Measurements from ENCODE around the gene AHCY. TPM values are rescaled to one million over a fixed set of nuclear protein-coding genes. Genes with fewer than 3 reads are reported as not detected.
"Not testable (repeated sequence)": the region's sequence is repeated elsewhere in the genome, so short reads cannot be mapped to it uniquely, and the experiment has no call there.

The AHCY gene
- total RNA-seq, 2 experiments from 2014 or later, result 205 to 211 TPM

DNA sequence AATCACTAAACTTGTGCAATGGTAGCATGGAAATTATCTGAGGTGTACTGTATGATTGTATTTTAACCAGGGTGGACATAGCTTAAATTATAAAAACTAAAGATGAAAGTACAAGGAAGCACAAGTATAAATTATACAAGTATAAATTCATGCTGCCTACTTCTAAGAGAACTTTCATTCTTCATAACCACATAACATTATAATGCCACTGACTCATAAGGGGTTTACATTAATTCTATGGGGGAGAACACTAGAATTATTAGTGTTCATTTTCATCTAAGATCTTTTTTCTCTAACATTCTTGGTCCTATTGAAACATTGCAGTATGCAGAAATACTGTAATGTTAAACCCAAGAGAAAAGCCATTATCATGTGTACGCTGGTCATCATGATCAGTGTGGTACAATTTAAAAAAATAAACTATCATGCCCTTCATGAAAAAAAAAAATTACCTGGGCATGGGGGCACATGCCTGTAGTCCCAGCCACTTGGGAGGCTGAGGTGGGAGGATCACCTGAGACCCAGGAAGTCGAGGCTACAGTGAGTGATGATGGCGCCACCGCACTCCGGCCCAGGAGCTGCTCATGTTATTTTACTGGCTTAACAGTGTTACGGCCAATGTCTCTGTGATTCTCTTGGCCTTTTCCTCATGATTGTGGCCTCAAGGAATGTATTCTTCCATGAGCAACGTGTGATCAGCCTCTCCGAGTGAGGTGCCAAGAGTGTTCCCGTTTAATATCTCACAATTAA lies 25.9 kb upstream of the AHCY start:
- CTCF ChIA-PET, result no interaction called here
- POLR2A ChIA-PET, result no interaction called here

DNA sequence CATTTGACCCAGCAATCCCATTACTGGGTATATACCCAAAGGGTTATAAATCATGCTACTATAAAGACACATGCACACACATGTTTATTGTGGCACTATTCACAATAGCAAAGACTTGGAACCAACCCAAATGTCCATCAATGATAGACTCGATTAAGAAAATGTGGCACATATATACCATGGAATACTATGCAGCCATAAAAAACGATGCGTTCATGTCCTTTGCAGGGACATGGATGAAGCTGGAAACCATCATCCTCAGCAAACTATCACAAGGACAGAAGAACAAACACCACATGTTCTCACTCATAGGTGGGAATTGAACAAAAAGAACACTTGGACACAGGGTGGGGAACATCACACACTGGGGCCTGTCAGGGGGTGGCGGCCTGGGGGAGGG lies 25.1 kb upstream of the AHCY start:
- POLR2A ChIA-PET, CTCF ChIA-PET: not testable (repeated sequence)

DNA sequence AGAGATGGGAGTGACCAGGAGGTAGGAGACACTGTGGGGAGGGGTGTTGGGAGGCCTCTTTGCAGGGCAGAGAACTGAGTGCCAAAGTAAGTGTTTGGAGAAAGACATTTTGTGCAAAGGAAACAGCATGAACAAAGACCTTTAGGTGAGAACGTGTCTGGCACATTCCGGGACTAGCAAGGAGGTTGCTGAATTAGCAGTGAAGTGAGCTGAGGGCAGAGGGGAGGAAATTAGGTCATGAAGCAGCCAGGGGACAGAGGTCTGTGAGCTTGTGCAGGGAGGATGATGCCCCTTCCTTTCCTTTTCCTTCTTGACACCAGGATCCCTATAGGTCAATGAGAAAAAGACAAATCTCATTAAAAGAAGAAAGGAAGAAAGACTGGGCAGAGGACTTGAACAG lies 21.4 kb upstream of the AHCY start:
- ChIA-PET POLR2A (interaction anchor here (0.6 kb wide), 1 partner anchor 43 kb away, joined by 4 read pairs; no protein-coding TSS in a partner anchor), CTCF (no interaction called here)

DNA sequence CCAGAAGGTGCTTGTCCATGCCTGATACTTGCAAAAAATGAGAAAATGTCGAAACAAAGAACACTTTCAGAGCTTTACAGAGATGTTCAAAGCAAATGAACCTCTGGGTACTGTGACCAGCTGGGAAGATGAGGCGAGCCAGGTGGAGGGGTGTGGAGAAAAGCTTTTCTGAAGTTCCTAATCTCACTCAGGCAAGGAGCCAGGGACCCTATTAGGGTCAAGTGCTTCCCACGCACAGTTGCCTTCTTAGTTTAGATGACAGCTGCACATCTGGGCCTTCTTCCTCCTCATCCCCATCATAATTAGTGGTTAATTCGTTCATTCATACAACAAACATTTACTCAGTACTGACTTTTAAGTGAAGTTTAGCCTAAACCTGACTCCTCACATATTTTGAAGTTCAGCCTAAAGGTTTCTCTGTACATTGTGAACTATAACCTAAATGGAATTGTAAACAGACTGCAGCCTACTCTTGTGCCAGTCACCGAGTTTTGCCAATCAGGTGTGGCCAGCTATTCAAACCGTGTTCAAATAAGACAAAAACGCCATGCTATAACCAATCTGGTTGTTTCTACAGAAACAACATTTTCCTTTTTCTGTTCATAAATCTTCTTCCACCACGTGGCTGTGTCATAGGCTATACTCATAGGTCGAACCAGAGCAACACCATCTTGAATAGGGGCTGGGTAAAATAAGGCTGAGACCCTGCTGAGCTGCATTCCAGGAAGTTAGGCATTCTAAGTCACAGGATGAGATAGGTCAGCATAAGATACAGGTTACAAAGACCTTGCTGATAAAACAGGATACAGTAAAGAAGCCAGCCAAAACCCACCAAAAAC lies 19.3 kb upstream of the AHCY start:
- CTCF ChIA-PET, result interaction anchor here (0.8 to 1.2 kb wide), 2 partner anchors 10 to 38 kb away, joined by 3 read pairs; no protein-coding TSS in a partner anchor
- POLR2A ChIA-PET, result no interaction called here

DNA sequence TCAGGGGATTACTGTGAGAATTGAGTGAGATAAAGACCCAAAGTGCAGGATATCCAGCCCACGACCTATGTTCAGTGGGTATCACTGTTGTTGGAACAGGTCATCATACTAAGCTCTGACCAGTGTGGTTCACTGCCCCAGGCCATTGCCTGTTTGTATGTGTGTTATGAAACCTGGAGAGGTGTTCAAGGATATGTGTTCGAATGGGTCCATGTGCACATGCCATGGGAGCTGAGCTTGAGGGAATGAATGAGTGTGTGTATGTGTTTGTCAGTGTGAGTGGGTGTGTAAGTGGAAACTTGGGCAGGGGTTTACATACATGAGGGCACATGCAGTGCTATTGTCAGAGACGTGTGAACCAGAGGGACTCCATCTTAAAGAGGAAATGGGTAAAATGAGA lies 17.7 kb upstream of the AHCY start:
- CTCF ChIA-PET, result interaction anchor here (0.6 kb wide), 1 partner anchor 8 kb away, joined by 3 read pairs; no protein-coding TSS in a partner anchor
- POLR2A ChIA-PET, result no interaction called here

DNA sequence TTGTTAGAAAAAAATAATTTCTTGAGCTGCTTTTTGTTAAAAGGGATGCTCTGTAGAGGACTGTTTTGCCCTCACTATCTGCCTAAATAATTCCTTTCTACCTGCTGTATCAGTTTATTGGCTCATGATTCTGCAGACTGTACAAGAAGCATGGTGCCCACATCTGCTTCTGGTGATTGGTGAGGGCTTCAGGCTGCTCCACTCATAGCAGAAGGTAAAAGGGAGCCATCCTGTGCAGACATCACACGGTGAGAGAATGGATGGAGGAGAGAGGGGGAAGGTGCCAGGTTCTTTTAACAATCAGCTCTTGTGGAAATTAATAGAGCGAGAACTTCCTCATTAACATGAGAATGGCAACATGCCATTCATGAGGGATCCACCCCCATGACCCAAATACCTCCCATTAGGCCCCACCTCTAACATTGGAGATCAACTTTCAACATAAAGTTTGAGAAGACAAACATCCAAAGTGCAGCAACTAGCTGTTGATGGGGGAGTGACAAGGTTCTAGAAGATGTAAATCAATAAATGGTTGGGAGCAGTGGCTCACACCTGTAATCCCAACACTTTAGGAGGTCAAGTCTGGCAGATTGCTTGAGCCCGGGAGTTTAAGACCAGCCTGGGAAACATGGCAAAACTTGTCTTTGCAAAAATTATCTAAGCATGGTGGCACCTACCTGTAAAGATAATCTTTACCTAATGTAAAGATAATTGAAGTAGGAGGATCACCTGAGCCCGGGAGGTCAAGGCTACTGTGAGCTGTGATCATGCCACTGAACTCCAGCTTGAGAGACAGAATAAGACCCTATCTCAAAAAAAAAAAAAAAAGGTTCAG lies 15.7 kb upstream of the AHCY start:
- POLR2A ChIA-PET, result no interaction called here
- CTCF ChIA-PET, result interaction anchor here (0.7 kb wide), 1 partner anchor 286 kb away, joined by 4 read pairs; no protein-coding TSS in a partner anchor

DNA sequence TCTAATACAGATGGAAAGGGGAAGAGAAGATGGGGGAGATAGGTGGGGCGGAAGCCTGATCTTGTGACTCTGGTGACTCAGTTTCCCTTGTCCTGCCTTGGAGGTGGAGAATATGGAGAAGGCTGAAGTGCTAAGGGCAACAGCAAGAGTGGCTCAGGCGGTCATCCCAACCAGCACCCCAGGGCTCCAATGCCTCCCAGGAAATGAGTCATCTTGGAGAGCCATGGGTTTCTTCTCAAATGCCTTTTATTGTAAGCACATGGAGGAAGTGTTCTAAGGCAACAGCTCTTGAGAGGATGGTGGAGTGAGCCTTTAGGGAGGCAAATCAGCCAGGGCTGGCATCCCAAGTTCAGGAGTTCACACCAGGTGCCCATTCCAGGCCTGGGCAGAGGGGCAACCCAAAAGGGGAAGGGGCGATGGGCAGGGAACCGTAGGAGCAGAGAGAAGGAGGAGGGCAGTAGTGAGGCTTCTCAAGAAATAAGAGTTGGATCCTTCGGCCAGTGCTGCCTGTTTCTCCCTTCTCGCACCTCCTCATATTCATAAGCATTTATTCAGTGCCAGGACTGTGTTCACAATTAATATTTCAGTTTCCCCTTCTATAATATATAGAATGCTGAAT lies 13.2 kb upstream of the AHCY start:
- CTCF ChIA-PET, result no interaction called here
- POLR2A ChIA-PET, result no interaction called here

DNA sequence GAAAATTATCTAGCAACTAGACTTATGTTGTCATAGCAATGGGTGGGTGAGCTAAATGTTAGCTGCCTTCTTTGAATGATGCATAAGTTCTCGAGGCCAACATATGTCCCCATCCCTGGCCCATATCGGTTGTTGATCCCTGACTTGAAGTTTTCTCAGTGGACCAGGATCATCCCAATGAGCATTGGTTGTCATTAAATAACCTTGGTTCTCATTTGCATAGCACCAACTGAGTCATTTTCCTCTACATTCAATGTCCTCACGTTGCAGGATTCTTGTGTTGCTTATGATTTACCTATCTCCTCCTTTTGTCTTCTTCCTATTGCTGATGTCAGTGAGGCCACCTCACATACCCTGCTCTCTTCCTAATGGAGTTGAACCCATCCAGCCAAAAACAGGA lies 12.1 kb upstream of the AHCY start:
- CTCF ChIA-PET, result interaction anchor here (3.2 kb wide), 1 partner anchor 200 kb away, joined by 37 read pairs; the partner anchor contains the start of gene DYNLRB1
- POLR2A ChIA-PET, result no interaction called here

DNA sequence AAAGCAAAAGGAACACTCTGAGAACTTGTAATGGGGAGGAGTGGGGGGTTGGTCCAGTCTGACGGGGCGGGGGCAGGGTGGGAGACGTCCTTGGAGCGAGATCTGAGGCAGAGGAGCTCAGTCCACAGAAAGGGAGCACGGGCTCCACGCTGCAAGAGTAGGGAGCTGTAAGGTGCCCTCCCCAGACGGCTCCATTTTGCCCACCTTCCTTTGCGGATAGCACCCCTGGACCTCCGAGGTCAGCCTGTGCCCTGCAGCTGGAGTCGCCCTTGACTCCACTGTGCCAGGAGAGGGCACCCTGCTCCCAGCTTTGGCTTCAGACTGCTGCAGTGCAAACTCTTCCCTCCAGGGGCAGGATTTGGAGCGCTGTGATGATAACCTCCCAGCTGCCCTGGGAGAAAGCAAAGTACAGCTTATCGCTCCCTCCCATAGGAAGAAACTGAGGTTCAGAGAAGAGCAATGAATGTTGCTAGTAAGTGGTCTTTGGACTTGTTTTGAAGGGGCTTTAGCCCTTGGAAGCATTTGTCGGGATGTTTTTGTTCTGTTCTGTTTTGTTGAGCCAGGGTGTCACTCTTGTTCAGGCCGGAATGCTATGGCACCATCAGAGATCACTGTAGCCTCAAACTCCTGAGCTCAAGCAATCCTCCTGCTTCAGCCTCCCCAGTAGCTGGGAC lies 9.5 kb upstream of the AHCY start:
- ChIA-PET CTCF (interaction anchor here (0.6 to 3.5 kb wide), 58 partner anchors 8 to 463 kb away, joined by 3 to 37 read pairs (median 4); partner anchors contain the start of genes AHCY, DYNLRB1, ITCH and MAP1LC3A), POLR2A (interaction anchor here (0.5 to 1.3 kb wide), 3 partner anchors 10 to 457 kb away, joined by 3 to 6 read pairs (median 4); partner anchors contain the start of gene AHCY)

DNA sequence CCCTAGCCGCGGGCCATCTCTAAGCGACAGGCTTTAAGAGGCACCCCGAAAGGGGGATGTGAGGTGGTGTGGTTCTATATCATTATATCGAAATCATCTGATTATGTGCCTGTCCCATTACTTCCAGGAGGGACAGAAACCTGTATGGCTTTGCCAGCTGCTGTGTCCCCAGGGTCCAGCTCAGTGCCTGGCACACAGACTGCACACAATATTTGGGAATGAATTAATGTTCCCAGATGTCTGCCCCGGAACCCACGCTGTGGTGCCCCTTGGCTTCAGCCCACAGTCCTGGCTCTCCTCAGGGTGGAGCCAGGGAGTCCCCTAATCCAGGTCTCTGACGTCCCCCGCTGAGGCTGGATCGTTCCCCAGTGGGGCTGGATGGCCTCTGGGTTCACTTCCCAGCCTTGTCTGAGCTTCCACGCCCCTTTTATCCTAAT lies 8.9 kb upstream of the AHCY start:
- CTCF ChIA-PET, result interaction anchor here (0.8 to 3.5 kb wide), 48 partner anchors 9 to 456 kb away, joined by 3 to 37 read pairs (median 4); partner anchors contain the start of genes AHCY, DYNLRB1, ITCH and MAP1LC3A
- POLR2A ChIA-PET, result interaction anchor here (0.5 to 1.3 kb wide), 2 partner anchors 9 to 120 kb away, joined by 3 to 4 read pairs; partner anchors contain the start of gene AHCY

DNA sequence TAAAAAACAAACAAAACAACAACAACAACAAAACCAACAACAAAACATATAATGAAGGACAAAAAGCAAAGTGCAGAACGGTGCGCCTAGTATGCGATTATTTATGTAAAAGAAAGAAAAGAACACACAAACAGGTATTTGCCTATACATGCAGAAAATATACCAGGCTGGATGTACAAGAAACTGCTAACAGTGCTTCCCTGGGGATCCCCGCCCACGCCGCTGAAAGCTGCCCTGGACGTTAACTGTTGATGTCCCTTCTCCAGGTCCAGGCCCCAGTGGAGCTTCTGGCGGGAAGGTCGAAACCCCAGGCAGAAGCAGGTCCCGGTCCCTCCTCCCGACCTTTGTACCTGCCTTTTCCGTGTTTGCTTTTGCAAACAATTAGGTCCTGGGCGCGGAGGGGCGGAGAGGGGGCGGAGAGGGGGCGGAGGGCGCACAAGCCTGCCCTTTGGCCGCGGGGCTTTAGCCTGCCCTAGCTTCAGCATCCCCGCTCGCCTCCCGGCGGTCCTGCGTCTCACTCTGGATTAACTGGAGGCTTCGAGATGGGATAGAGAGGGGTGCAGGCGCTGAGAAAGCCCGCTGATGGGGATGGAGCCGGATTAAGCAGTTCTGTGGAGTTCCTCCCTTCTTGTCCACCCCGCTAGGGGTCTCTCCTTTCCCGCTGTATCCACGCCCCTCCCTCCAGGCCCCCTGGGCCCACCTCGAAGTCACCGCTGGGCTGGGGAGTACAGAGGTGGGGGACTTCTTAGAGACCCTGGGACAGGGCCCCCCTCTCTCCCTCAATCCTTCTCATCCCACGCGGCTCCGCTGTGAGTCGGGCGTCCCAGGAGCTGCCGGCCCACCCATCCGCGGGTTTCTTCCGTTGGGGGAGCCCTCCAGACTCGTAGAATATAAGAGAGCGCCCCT lies 8.2 kb upstream of the AHCY start:
- ChIA-PET POLR2A (interaction anchor here (1.1 kb wide), 1 partner anchor 8 kb away, joined by 3 read pairs; the partner anchor contains the start of gene AHCY), CTCF (interaction anchor here (0.8 to 3.5 kb wide), 23 partner anchors 8 to 457 kb away, joined by 3 to 23 read pairs (median 5); partner anchors contain the start of genes AHCY, ITCH and MAP1LC3A)

DNA sequence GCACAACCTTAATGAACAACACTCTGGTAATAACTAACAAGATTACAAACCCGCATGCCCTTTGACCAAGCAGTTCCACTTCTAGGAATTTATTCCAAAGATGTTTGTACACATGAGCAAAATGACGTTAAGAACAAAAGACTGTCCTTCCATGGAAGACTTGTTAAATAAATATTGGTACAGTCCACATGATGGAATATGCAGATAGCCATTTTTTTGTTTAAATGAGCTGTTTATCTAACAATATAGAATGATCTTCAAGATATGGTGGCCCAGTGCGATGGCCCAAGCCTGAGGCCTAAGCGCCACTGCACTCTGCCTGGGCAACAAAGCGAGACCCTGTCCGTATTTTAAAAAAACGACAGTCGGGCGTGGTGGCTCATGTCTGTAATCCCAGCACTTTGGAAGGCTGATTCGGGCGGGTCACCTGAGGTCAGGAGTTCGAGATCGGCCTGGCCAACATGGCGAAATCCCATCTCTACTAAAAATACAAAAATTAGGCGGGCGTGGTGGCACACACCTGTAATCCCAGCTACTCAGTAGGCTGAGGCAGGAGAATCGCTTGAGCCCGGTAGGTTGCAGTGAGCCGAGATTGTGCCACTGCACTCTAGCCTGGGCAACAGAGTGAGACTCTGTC lies 7.4 kb upstream of the AHCY start:
- POLR2A ChIA-PET, result interaction anchor here (1.1 kb wide), 1 partner anchor 7 kb away, joined by 3 read pairs; the partner anchor contains the start of gene AHCY

DNA sequence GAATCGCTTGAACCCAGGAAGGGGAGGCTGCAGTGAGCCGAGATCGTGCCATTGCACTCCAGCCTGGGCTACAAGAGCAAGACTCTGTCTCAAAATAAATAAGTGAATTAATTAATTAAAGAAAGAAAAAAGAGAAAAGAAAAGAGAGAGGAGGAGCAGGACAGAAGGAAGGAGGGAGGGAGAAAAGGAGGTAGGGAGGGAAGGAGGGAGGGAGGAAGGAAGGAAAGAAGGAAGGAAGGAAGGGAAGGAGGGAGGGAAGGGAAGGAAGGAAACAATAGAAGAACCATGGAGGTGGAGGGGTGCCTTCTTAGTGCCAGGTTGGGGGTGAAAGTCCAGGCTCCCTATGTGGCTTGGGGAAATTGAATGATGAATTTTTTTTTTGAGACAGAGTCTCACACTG lies 6.5 kb upstream of the AHCY start:
- ChIA-PET POLR2A (no interaction called here), CTCF (no interaction called here)

More for the DNA sequence above, 7.4 kb upstream of the AHCY start:
- CTCF ChIA-PET, result interaction anchor here (0.8 to 3.5 kb wide), 5 partner anchors 205 to 458 kb away, joined by 3 to 23 read pairs (median 13); no protein-coding TSS in a partner anchor

DNA sequence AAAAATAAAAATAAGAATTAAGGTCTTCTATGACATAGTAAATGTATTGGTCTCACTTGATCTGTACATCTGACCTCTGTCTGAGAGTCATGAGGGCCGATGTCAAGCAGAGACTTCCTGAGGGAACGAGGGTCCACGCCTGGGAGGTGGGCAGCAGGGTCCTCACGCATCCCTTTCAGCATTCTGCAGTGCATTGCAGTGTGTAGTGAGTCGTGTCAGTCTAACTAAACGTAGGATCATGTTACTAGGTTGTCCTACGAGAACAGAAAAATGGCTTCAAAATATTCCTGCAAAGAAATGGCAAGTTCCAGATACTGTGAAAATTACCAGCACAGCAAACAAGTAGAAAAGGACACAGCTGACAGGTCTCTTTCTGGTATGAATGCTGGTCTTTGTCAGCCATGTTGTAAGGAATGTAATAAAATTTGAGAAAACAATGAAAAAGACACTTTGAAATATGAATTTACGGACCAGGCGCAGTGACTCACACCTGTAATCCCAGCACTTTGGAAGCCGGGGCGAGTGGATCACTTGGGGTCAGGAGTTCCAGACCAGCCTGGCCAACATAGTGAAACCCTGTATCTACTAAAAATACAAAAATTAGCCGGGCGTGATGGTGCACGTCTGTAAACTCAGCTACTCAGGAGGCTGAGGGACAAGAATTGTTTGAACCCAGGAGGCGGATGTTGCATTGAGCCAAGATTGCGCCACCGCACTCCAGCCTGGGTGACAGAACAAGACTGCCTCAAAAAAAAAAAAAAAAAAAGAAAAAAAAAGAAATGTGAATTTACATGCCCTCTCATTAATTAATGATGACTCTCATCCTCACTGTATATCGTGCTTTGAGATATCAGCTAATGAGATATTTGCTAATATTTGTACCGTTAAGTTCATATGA lies 2.4 kb upstream of the AHCY start:
- POLR2A ChIA-PET, result interaction anchor here (0.7 kb wide), 1 partner anchor 358 kb away, joined by 4 read pairs; no protein-coding TSS in a partner anchor
- CTCF ChIA-PET, result interaction anchor here (0.6 kb wide), 1 partner anchor 59 kb away, joined by 5 read pairs; no protein-coding TSS in a partner anchor

DNA sequence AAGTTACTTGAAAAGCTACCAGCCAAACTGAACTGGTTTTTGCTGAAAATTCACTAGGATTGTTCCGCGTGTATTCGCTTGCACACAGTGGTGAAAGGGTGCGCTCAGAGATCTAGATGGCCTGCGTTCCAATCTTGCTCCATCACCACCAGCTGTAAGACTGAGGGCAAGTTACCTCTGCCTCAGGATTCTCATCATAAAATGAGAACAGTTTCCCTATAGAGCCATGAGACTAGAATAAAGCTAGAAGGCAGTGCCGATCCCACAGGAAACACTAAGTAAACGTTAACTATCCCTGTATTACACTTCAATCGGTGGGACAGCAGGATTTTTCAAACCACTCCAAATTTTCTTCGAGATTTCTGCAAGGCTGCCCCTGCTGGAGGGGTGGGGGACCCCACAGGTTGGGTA lies 838 bp downstream of the AHCY start:
- ChIA-PET CTCF (interaction anchor here (0.6 to 2.7 kb wide), 4 partner anchors 10 to 201 kb away, joined by 3 to 20 read pairs (median 4); no protein-coding TSS in a partner anchor), POLR2A (interaction anchor here (0.6 to 1.1 kb wide), 6 partner anchors 10 to 574 kb away, joined by 3 to 9 read pairs (median 4); partner anchors contain the start of genes ACSS2 and ITCH)

Data from activated CD8-positive, alpha-beta memory T cell treated with anti-CD3 and anti-CD28 coated beads for 36 hours (primary cell).